HG02642 (cell line): Measurements from ENCODE around the gene KRT37.
"Not testable (repeated sequence)": the region's sequence is repeated elsewhere in the genome, so short reads cannot be mapped to it uniquely, and the experiment has no call there.

Source experiments
- ATAC-seq: cut with Tn5 transposase; IDR thresholded peaks from one replicate; pipeline ENCODE4 v1.9.1; 2021; ENCODE audit warnings: mild to moderate bottlenecking; ENCODE audit not compliant: unreplicated experiment, poor library complexity

Gene KRT37

DNA sequence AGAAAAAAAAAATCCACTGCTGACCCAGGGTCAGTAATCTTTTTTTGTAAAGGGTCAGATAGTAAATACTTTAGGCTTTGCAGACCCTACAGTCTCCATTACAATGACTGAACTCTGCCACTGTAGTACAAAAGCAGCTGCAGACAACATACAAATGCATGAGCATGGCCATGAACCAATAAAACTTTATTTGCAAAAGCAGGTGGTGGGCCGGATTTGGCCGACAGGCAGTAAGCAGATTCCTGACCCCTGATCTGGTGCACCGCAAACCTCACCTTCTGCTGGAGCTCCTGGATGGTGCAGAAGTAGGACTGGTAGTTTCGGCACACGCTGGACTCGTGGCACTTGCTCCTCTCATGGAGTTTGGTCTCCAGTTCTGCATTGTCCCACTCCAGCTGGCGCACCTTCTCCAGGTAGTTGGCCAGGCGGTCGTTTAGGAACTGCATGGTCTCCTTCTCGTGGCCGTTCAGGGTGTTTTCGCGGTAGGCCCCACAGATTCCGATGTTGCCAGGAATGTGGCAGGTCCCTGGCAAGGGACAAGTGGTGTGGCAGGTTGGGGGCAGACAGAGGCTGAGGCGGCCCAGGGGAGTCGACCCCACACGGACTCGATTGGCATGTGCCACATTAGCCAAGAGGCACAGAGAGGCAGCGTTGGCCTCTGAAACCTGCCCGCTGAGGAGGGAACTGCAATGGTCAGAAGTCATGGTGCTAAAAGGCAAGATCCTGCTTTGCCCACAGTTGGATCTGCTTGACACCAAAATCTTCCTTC is 13.1 kb downstream of the KRT37 start:
- no peak for ATAC-seq

DNA sequence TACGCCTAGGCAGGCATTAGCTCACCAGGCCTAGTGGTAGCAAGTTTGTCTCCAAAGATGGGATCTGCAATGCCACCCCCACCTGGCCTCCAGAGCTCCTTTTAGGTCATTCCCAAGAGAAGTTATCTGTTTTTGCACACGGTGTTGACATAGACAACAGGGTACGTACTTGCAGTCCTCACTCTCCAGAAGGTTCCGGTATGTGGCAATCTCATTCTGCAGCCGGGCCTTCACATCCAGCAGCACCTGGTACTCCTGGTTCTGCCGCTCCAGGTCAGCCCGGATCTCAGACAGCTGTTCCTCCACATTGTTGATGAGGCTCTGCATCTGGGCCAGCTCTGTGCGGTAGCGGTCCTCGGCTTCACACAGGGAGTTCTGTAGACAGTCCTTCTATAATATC is 17.2 kb downstream of the KRT37 start:
- no peak for ATAC-seq

DNA sequence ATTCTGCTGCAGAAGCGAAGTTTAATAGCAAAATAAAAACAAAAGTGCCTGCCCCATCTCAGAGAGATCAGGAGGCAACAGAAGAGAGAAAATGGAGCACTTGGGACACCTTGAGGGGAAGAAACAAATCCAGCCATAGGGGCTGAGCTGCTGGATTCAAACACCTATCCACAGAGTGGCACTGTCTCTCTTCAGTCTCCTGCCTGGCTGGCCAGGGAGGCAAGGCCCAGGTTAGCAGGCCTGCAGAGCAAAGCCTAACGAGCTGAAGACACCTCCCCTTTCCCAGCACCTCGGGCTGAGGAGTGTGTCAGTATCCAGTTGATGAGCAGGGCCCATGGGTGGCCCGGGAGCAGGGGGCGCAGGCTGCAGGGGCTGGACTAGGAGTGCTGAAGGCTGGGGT is 18.2 kb downstream of the KRT37 start:
- no peak for ATAC-seq

DNA sequence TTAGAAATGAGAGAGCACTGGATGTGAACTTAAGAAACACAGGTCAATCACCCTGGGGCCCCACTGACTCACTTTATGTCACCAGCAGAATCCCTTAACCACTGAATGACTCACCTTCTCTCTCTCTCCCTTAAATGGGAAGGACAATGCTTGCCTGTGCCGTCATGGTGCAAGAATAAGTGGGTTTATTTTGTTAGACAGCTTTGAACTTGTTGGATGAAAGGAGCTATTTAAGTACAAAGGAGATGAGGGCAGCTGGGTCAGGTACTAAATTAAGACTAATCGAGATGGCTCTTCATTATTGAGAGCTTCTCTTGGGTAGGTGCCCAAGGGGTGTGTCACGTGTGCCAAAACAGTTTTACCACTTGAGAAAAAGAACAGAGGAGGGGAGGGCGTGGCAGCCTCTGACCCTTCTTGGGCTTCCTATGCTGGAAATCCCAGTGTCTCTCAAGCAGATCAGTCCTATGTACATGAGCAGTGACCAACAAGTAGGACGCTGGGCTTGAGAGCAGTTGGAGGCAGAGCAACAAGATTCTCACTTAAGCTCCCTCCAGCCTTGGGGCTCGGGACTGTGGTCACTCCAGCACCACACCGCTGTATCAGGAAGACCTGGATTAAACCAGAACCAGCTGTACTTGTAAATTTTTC is 20.2 kb downstream of the KRT37 start:
- no peak for ATAC-seq

DNA sequence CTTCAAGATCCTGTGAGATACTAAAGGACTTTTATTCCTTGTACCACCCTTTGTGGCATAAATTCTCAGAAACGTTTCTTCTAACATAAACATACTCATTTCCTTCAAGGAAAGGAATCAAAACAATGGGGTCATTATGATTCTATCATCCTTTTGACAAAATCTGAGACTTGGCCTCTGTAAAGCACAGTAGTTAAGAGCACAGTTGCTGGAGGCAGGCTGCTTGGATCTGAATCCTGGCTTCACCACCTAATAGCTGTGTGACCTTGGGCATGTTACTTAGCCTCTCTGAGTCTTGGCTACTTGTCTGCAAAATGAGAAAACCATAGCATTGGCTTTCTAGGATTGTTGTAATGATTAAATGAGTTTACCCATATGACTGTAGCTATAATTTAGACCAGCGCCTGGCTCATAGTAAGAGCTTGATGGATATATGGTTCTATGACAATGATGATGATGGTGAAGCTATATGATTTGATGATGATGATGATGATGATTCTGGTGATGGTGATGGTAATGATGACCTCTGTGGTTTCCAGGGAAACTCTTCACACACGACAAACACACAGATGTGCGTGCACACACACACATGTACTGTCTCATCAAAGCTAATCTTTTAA is 20.9 kb downstream of the KRT37 start:
- ATAC-seq, result no peak

DNA sequence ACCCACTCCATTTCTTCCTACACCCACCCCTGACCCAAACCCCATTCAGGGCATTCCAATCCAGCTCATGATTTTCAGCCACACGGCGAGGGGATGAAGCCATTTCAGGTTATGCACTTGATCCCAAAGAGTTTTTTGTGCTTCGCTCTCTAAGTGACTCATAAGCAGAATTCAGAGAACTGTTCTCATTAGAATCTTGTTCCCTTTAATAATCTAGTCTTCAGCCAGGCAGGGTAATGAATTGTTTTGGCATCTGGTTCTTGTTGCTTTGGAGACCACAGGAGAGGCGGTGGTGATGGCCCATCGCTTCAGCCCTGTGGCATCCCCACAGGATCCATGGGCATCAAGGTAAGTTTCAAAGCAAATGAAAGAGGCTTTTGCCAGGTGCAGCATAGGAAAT is 22.2 kb downstream of the KRT37 start:
- no peak for ATAC-seq

DNA sequence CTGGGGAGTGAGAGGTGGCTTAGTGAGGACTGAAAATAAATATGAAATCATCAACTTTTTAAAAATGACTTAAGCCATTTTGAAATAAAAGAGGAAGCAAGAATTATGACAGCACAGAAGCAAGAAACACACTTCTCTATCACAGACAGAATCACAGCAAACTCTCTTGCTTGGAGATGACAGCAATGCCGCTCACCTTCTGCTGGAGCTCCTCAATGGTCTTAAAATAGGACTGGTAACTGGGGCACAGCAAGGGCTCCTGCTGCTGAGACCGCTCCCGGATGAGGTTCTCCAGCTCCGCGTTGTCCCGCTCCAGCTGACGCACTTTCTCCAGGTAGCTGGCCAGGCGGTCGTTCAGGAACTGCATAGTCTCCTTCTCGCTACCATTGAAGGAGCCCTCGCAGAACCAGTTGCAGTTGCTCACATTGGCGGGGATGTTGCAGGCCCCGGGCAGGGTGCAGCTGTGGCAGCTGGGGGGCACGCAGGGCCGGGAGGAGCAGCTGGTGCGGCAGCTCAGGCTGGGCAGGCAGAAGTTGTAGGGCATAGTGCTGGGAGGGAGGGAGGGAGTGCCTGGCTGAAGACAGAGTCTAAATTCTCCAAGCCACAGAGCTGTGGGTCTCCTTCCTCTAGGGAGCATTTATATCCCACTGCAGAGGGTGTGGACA is 27.3 kb downstream of the KRT37 start, which contains the start of gene KRT31:
TSS of gene KRT31 (minus strand) at position 613 of the 665 bp plus-strand sequence. CDS start at position 544, 69 bp downstream.
- ATAC-seq, result no peak

DNA sequence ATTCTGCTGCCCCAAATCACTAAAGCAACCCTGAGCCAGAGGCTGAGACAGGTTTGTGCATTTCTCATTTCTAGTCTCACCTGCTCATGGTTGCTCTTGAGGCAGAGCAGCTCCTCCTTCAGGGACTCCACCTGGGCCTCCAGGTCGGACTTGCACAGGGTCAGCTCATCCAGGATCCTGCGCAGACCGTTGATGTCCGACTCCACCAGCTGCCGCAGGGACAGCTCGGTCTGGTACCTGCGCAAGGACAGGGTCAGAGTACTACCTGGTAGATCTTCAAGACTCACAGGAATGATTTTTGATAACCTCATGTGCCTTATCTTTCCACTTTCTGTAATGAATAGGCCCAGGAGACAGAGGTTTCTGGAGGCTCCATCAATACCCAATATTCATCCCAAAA is 28.0 kb downstream of the KRT37 start:
- no peak for ATAC-seq

DNA sequence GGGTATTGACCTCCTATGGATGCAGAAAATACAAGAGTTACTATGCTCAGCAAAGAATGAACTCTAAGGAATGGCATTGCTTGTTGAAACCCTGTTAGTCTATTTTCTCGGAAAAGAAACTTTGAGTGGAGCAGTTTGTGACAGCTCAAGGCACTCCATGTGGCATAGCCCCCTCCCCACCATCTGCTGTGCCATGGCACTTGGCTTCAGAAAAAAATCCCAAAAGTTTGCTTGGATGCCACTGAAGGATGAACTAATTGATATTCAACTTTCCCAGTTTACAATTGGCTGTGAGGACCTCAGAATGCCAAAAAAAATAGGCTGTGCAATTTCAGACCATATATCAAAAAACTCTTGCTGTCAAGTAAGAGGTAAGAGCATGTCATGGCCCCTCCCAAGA is 28.8 kb downstream of the KRT37 start:
- no peak for ATAC-seq

DNA sequence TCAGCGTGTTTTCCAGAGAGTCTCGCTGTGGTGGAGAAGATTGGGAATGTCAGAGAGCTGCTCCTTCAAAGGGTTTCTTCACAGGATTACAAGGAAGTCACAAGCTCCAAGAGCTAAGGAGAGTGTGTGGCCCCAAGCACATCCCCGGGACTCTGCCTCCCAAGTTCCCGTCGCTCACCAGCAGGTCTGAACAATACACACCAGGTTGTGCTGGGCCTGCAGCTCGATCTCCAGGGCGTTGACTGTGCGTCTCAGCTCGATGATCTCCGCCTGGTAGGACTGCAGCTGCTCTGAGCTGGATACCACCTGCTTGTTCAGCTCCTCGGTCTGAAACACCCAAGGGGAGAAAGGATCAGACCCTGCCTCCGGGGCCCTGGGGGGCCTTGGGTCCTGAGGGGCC is 29.3 kb downstream of the KRT37 start:
- not testable (repeated sequence) for ATAC-seq

DNA sequence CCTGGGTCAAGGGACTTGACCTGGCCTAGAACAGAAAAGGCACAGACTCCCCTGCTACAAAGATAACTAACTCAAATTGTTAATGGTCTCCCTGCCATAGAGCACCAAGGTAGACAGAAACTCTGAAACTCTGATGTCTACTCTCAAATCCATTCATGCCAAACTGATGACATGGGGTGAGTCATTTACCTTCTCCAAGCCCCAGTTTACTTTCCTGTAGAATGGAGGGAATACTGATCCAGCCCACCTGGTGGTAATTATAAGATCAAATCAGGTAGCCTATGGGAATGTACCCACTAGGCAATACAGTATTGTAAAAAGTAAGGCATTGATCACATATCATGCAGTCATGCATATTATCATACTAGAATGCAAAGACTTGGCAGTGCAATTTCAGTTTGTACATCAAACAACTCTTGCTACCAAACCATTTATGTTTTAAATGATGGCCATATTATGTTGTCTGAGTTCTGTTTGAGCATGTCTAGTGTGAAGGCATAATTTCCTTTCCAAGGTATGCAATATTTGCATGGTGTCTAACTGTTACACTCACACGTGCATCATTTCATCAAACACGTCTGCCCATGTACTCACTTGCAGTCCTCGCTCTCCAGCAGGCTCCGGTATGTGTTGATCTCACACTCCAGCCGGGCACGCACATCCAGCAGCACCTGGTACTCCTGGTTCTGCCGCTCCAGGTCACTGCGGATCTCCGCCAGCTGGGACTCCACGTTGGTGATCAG is 30.0 kb downstream of the KRT37 start:
- ATAC-seq, result no peak

DNA sequence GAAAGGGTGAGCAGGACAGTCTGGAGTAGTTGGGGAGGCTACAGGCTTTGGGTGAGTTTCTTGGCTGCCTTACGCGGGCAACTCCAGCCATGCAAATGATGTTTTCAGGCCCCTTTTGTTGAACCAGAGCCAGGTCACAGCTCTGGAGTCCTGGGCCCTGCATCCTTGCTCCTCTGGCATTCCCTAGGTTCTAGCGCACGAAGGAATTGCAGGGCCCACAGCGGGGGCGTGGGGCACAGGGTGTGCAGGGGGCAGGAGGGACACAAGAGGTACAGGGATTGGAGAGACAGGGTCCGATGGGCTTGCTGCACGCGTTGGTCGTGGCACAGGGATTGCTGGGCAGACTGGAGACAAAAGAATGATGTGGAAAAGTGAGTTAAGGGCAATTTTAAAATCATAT is 30.6 kb downstream of the KRT37 start:
- no peak for ATAC-seq

DNA sequence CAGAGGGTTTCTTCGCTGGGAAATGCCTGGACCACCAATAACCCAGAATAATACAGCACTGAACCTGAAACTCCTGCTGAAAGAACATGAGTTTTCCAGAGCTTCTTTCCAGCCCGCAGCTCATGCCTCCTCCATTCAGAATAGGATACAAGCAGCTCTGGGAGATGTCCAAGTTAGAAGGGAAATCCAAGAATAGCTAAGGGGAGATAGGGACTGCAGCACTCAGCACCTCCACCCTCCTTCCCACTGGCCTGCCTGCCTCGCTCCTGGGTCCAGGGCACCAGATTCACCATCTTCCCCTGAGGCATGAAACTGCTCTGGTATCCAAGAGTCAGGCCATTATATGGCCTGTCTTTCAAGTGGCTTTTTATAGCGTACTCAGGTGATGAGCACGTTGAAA is 31.1 kb downstream of the KRT37 start:
- ATAC-seq, result no peak

DNA sequence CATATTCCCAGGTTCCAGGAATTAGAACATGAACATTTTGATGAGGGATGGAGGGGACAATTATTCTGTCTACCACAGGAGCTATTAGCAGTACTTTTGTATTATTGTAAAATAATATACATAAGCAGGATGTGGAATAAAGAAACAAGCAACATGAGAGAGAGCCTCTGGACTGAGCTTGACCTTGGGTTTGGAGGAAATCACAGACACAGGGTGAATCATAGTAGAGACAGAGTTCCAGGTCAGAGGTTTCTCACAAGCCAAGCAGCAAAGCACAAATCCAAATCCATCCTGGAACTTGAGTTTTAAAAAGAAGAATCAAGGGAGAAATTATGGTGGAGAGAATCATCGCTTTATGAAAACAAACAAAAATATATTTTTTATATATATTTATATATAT is 32.1 kb downstream of the KRT37 start:
- ATAC-seq, result no peak

DNA sequence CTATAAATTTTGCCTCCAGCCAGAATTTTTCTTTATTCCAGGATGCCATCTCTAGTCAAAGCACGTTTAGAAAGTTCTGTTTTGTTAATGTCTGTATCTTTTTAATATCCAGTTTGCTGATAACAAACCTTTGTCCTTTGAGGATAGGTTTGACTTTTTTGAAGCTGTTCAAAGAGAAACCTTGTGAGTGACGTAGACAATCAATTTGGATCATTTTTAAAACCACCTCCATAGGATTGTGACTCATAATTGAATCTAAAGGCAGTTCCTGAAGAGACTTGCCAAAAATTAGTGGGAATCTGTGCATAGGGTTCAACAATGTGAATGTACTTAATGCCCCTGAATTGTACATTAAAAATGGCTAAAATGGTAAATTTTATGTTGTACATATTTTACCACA is 32.9 kb downstream of the KRT37 start:
- no peak for ATAC-seq

DNA sequence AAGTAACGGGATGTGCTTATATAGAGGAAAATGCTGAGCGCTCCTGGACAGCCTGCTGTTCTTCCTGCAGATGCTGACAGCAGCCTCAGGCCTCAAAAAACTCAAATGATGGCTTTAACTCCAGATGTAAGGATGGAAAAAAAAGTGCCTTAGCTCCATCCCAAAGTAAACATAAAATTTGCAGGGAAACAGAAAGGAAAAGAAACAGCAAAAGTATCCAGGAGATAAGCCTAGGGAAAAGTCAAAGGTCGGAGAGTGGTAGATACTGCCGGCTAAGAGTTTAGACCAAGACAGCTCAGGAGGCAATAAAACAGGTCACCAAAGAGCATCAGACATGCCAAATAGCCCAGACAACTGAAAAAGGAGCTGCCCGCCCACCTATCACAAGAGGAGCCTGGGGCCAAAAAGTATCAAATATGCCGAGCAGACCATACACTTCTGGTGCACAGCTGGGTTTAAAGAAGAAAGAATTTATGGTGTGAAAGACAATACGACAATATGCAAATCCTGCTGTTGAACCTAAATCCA is 33.9 kb downstream of the KRT37 start:
- ATAC-seq, result no peak

DNA sequence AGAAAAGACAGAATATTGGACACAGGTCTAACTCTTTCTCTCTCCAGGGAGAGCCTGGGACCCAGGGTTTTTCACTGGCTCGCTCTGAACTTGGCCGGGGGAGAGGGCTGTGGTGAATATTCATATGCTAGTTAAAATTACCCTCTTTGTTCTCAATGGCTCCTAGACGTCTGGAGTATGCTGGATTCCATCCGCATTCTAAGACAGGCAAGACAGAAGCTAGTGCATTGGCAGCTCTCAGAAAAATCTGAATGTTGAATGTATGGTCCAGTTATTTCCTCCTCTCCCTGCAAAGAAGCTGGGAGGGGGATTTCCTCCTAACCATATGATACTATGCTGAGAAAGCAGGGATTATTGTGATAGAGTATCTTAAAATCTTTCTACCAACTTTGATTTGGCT is 36.7 kb downstream of the KRT37 start:
- ATAC-seq, result no peak

DNA sequence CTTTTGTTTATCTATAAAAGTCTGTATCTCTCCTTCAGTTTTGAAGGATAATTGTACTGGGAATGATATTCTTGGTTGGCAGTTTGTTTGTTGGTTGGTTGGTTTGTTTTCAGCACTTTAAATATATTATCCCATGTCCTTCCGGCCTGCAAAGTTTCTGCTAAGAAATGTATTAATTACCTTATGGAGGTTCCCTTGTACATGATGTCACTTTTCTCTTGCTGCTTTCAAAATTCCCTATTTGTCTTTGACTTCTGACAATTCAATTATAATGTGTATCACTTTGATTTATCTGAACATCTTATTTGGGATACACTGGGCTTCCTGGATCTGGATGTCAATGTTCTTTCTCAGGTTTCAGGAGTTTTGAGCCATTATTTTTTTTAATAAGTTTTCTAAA is 38.2 kb downstream of the KRT37 start:
- ATAC-seq, result no peak

DNA sequence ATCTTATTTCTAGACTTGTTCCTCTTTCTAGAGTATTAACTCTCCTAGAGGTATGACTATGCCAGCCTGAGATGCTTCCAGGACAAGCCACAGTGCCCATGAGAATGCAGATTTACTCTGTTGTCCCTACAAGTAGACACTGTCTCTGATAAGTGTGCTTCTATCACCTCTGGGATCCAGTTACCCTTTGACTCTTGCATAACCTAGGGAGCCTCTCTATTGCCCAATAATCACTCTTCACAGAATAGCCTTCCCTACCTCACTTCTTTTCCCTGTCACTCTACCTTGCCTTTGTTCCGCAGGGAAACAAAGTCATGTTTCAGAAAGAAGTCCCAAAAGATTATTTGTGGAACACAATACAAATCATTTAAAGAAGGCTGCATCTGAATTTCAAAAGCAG is 40.7 kb downstream of the KRT37 start:
- no peak for ATAC-seq

DNA sequence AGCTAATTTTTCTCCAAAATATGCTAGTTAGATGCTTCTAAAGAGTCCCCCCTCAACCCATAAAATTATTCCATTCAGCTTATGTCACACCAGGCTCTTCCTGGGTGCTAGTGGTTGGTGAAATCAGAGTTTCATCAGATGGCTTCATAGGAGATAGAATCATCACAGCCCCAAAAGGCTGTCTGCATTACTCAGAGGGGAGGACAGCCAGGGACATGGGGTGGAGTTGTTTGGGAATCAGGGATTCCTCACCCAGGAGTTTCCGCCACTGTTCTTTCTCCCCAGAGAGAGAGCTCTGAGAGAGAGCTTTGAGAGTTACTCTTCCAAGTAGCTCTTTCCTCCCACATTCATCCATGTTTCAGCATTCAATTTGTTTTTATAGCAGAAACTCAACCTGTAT is 42.0 kb downstream of the KRT37 start:
- ATAC-seq, result no peak
